Heart right ventricle (tissue), 16 donors: ENCODE results near the gene NECTIN1. TPM values are rescaled to one million over a fixed set of nuclear protein-coding genes. Genes with fewer than 3 reads are reported as not detected.

Experiments
- ATAC-seq, 8 donors: fragments of 200-7000 bp; cut with Tn5 transposase; one replicate each; pipeline ENCODE4 v1.9.1; 2020; ENCODE audit warnings: mild to moderate bottlenecking in 8 of 8, moderate library complexity in 8 of 8, moderate number of reproducible peaks in 1 of 8
- DNase-seq, 2 donors: peaks; one replicate each; pipeline ENCODE4 v3.0.0-alpha.2; 2020
- H3K27ac ChIP-seq, 10 donors: fragments of 200-600 bp; sonication (generic) in 2 of 10; one replicate each; pipeline versions ENCODE4 v1.5.0 to v1.8.0; 2020 to 2022; ENCODE audit warnings: mild to moderate bottlenecking in 3 of 10
- H3K27me3 ChIP-seq, 7 donors: fragments of 200-600 bp; one replicate each; pipeline ENCODE4 v1.8.0; 2021 to 2022; ENCODE audit warnings: mild to moderate bottlenecking in 2 of 7
- H3K36me3 ChIP-seq, 9 donors: fragments of 200-600 bp; sonication (generic) in 1 of 9; one replicate each; pipeline versions ENCODE4 v1.5.0 to v1.8.0; 2020 to 2022; ENCODE audit warnings: mild to moderate bottlenecking in 2 of 9
- H3K4me1 ChIP-seq, 9 donors: fragments of 200-600 bp; sonication (generic) in 1 of 9; one replicate each; pipeline versions ENCODE4 v1.5.0 to v1.8.0; 2020 to 2022; ENCODE audit warnings: mild to moderate bottlenecking in 4 of 9
- H3K4me3 ChIP-seq, 10 donors: fragments of 200-600 bp; sonication (generic) in 2 of 10; one replicate each; pipeline versions ENCODE4 v1.5.0 to v1.8.0; 2020 to 2022; ENCODE audit warnings: mild to moderate bottlenecking in 7 of 10, moderate library complexity in 2 of 10
- H3K9me3 ChIP-seq, 11 donors: fragments of 200-600 bp in 10 of 11; sonication (generic) in 2 of 11; one replicate each; pipeline versions ENCODE4 v1.5.0 to v1.8.0; 2013 to 2022; ENCODE audit warnings: mild to moderate bottlenecking in 2 of 11, control low read depth in 1 of 11, moderate library complexity in 1 of 11
- CTCF ChIP-seq, 9 donors: fragments of 200-600 bp; sonication (generic) in 2 of 9; IDR thresholded peaks; one replicate each; pipeline versions ENCODE4 v1.5.0 to v1.8.0; 2021 to 2022; ENCODE audit warnings: antibody characterized with exemption in 9 of 9, mild to moderate bottlenecking in 5 of 9, moderate library complexity in 1 of 9
- WGBS, 2 donors: extraction: QIAGEN DNeasy Blood & Tissue Kit; methylation state at CpG; one replicate each; pipeline ENCODE4 v1.1.7; 2013; ENCODE audit warnings: inconsistent platforms in 1 of 2; 5-methylcytosine and 5-hydroxymethylcytosine counted together
- intact Hi-C, 10 donors: fragments of 100-400 bp; cut with DNase I; formaldehyde crosslinking; loops; one replicate each; pipeline versions ENCODE4 v1.11.1 to v1.14.2; 2022
- polyA plus RNA-seq, 2 donors: library from polyadenylated mRNA; stranded (reverse); fragments of 200-250 nt; gene quantifications; one replicate each; pipeline ENCODE4 v1.2.3, GENCODE V29; 2013
- total RNA-seq, 10 donors: library from RNA; stranded (reverse); fragmentation: NEBNext Ultra II Directional in 3 of 10; extraction: Animal tissue kit (Norgen Biotek cat#: 25700) in 3 of 10; gene quantifications; one replicate each; pipeline versions ENCODE4 v1.2.1 to v1.2.4, GENCODE V29; 2021 to 2023
- donor health status: Arrhythmogenic right ventricular cardiomyopathy.
- donor health status: ischemic (EF 13 %, LVEDD 7.1; RV severe dilation, severe dysfunction).
- donor health status: healthy with polysubstance abuse.
- donor health status: DM: no; HTN: yes; CAD: no.
- donor health status: DM: no; HTN: no; CAD: no.
- donor health status: ischemic (EF 25% LVEDD 6.9; RV normal size, moderate dysfunction).
- donor health status: ischemic (EF 25% LVEDD 5.7; RV mildly dilated, moderate dysfunction).
- donor health status: healthy.
- donor health status: DM: yes; HTN: yes; CAD: no.
- donor health status: Ischemic cardiomyopathy.
- donor health status: ischemic (EF 35%, LVEDD 5.7; RV mildly dilated, moderate dysfunction).
- donor health status: nonischemic (EF 11% LVEDD 7.7; RV severe dilation, severe dysfunction).
- donor health status: DM: yes; HTN: yes; CAD: no.
- donor health status: PGD.
- donor health status: ischemic (EF 29% LVEDD 5.4; RV normal size, mild dysfunction).
- donor health status: nonischemic (EF 23%, LVEDD 6.1; RV moderate dilation, normal function).

The NECTIN1 gene
- total and polyA plus RNA-seq, 12 donors = 4.0 to 22.8 (median 10.4) TPM

GRCh38 chr11:119666463-119667131 is 62.4 kb downstream of the NECTIN1 start:
- Histone ChIP-seq H3K9me3 (no peaks in the 10 kb centered on the region), H3K36me3 (no peaks in the 10 kb centered on the region), H3K4me1 (peaks cover 0 to 28% (median 22%) of the 10 kb centered on the region in 9 donors), H3K4me3 (no peak overlapping the region), H3K27me3 (no peaks in the 10 kb centered on the region), H3K27ac (no peak overlapping the region)
- intact Hi-C loops = loop anchor here (1.0 to 10.0 kb wide), 14 partner anchors 56 to 558 kb away; partner anchors contain the start of gene NECTIN1 (in 6 of the 10)
- peak; percentile 94 to 98 (median 96) for TF ChIP-seq CTCF (IDR thresholded peaks at IDR 0.05)
- peak; percentile 90 to 95 (median 92) for ATAC-seq
- peak; percentile 77 to 84 for DNase-seq
- WGBS, 2 donors = 43 to 45% methylated on average over 17 of the region's 17 CpGs

GRCh38 chr11:119666061-119666460 is 62.9 kb downstream of the NECTIN1 start:
- intact Hi-C loops = loop anchor here (1.0 to 10.0 kb wide), 14 partner anchors 56 to 559 kb away; partner anchors contain the start of gene NECTIN1 (in 6 of the 10)
- H3K36me3 ChIP-seq = no peaks in the 10 kb centered on the region
- TF ChIP-seq CTCF (IDR thresholded peaks at IDR 0.05) = no peak
- H3K4me3 ChIP-seq = no peak overlapping the region
- DNase-seq (no peak), ATAC-seq (no peak)
- H3K27me3 ChIP-seq = no peaks in the 10 kb centered on the region
- WGBS, 2 donors = 82 to 85% methylated on average over 10 of the region's 10 CpGs
- no peak overlapping the region for H3K27ac ChIP-seq
- H3K4me1 ChIP-seq = peaks cover 0 to 23% (median 17%) of the 10 kb centered on the region in 9 donors
- H3K9me3 ChIP-seq = no peaks in the 10 kb centered on the region

- intact Hi-C loops = loop anchor here (5.0 to 10.0 kb wide), 10 partner anchors 57 to 560 kb away; partner anchors contain the start of gene NECTIN1 (in 2 of the 10)
- Histone ChIP-seq H3K36me3 (no peaks in the 10 kb centered on the region), H3K4me3 (no peak overlapping the region), H3K27ac (no peak overlapping the region), H3K4me1 (peaks cover 0 to 15% (median 10%) of the 10 kb centered on the region in 9 donors), H3K27me3 (no peaks in the 10 kb centered on the region), H3K9me3 (no peaks in the 10 kb centered on the region)
- DNase-seq = no peak
- WGBS, 2 donors = 93 to 96% methylated on average over 44 of the region's 44 CpGs
- no peak for TF ChIP-seq CTCF (IDR thresholded peaks at IDR 0.05)
- no peak for ATAC-seq
These were observed 64.1 kb downstream of the NECTIN1 start for GRCh38 chr11:119664701-119665420.

- Histone ChIP-seq H3K27me3 (no peaks in the 10 kb centered on the region), H3K27ac (no peak overlapping the region), H3K4me1 (peaks cover 0 to 15% (median 10%) of the 10 kb centered on the region in 9 donors), H3K4me3 (no peak overlapping the region), H3K36me3 (no peaks in the 10 kb centered on the region), H3K9me3 (no peaks in the 10 kb centered on the region)
- DNase-seq (no peak), ATAC-seq (no peak)
- intact Hi-C loops = loop anchor here in 4 of 10 donors (10.0 kb wide), 3 partner anchors 179 to 561 kb away; no protein-coding TSS in a partner anchor
- no peak for TF ChIP-seq CTCF (IDR thresholded peaks at IDR 0.05)
- whole genome bisulfite sequencing, 2 donors = 85 to 89% methylated on average over 9 of the region's 9 CpGs
These were observed 64.9 kb downstream of the NECTIN1 start for GRCh38 chr11:119664063-119664572.
